Cardiac muscle cell (in vitro differentiated cells and primary cell): ENCODE results near the gene ZNF138. TPM values are rescaled to one million over a fixed set of nuclear protein-coding genes. Genes with fewer than 3 reads are reported as not detected.
"Not testable (repeated sequence)": the region's sequence is repeated elsewhere in the genome, so short reads cannot be mapped to it uniquely, and the experiment has no call there.

ENCODE experiments used
- DNase-seq, 2 donors: peaks; one replicate each; pipeline versions ENCODE4 v3.0.0 to v3.0.0-alpha.2; 2010 to 2017; ENCODE audit warnings: low read depth in 1 of 2, low spot score in 1 of 2
- H3K27ac ChIP-seq: fragments of 200-600 bp; sonication (generic); 2 replicates; pipeline ENCODE4 v1.5.1; 2016
- H3K27me3 ChIP-seq: fragments of 200-600 bp; sonication (generic); 2 replicates; pipeline ENCODE4 v1.6.0; 2016; ENCODE audit warnings: control low read depth
- H3K36me3 ChIP-seq: fragments of 200-600 bp; sonication (generic); 2 replicates; pipeline ENCODE4 v1.5.1; 2016; ENCODE audit warnings: control low read depth
- H3K4me1 ChIP-seq: fragments of 200-600 bp; sonication (generic); 2 replicates; pipeline ENCODE4 v1.8.1; 2017; ENCODE audit warnings: low read depth, mild to moderate bottlenecking, mixed run types
- H3K4me3 ChIP-seq: fragments of 200-600 bp; sonication (generic); 2 replicates; pipeline ENCODE4 v1.5.1; 2016; ENCODE audit warnings: mild to moderate bottlenecking
- H3K9me3 ChIP-seq: fragments of 200-600 bp; sonication (generic); 2 replicates; pipeline ENCODE4 v1.5.1; 2017; ENCODE audit warnings: low read depth, mild to moderate bottlenecking, control low read depth
- polyA plus RNA-seq: library from polyadenylated mRNA; unstranded; fragments of >200 nt; fragmentation: Nextera tagmentation; extraction: Ambion mirVana; gene quantifications from 2 replicates; pipeline ENCODE4 v1.2.1, GENCODE V29; 2016
- total RNA-seq: library from RNA; depleted of rRNA; stranded (reverse); fragments of >200 nt; gene quantifications from 2 replicates; pipeline ENCODE4 v1.2.3, GENCODE V29; 2016
- TF ChIP-seq, protein P1 (sequence below): IDR thresholded peaks from 2 replicates; pipeline ENCODE4 v1.5.1; 2012; ENCODE audit warnings: low read depth, mild to moderate bottlenecking, low read length

ZNF138 gene
- total and polyA plus RNA-seq, 2 experiments from 2014 or later = 10.1 to 18.3 TPM

DNA sequence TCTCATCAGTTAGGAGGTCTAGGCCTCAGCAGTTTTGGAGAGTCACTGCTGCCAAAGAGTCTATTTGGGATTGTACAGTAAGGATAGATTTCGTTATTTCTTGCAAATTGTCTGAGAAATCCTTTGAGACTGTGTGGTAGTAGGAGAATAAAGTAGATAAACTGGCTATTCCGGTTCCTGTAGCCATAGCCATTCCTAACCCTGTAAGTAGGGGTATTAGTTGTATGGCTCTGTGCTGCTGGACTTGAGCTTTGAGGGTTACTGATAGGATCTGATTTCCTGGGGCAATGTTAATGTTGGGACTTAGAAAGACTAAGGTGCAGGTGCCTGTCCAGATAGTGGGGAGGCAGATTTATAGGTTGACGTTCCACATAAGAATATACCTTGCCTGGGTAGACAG lies 36.1 kb upstream of the ZNF138 start:
- H3K36me3 ChIP-seq = no peaks in the 10 kb centered on the region
- H3K4me1 ChIP-seq = no peaks in the 10 kb centered on the region
- no peak for DNase-seq
- TF ChIP-seq, protein P1, sequence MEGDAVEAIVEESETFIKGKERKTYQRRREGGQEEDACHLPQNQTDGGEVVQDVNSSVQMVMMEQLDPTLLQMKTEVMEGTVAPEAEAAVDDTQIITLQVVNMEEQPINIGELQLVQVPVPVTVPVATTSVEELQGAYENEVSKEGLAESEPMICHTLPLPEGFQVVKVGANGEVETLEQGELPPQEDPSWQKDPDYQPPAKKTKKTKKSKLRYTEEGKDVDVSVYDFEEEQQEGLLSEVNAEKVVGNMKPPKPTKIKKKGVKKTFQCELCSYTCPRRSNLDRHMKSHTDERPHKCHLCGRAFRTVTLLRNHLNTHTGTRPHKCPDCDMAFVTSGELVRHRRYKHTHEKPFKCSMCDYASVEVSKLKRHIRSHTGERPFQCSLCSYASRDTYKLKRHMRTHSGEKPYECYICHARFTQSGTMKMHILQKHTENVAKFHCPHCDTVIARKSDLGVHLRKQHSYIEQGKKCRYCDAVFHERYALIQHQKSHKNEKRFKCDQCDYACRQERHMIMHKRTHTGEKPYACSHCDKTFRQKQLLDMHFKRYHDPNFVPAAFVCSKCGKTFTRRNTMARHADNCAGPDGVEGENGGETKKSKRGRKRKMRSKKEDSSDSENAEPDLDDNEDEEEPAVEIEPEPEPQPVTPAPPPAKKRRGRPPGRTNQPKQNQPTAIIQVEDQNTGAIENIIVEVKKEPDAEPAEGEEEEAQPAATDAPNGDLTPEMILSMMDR = no peak
- H3K4me3 ChIP-seq = no peak overlapping the region
- H3K27me3 ChIP-seq = no peaks in the 10 kb centered on the region
- H3K27ac ChIP-seq = no peak overlapping the region
- no peaks in the 10 kb centered on the region for H3K9me3 ChIP-seq

DNA sequence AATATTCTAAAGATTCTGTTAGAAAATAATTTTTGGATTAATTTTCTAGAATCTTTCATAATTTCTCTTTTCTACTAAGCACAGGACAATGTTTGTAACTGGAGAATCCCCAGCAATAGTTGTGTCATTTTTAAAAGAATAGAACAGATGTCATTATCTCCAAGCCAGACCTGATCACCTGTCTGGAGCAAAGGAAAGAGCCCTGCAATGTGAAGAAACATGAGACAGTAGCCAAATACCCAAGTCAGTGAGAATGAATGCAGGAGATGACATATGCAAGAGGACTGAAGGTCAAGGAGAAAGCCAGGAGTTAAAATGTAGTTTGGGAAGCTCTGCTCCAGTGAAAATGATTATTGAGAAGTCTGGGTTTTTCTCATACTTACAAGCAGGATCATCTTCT lies 25.4 kb upstream of the ZNF138 start:
- TF ChIP-seq, protein P1 = no peak

DNA sequence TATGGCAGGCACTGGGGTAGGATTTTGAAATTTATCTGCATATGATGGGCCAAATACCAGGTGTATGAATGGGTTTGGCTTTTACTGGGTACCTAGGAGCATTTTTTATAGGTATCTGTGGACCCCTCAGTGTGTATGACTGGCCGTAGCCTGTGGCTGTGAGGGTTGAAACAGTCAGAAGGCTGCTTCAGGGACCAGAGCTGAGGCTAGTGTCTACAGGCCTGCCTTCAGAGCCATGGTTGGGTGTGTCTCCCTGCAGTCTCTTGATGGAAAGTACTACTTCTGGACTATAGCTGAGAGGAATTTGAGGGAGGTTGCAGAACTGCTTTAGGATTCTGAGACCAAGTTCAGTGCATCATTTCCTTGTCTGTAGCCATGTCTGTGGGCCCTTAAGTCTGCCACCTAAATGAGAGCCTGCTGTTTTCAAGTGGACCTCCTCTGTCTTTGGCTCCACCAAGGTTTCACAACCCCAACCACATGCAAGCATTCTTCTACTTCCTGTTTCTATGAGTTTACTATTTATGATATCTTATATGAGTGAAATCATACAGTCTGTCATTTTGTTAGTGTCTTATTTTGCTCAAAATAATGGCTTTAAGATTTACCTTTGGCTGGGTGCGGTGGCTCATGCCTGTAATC lies 19.9 kb upstream of the ZNF138 start:
- Histone ChIP-seq H3K9me3 (no peaks in the 10 kb centered on the region), H3K36me3 (no peaks in the 10 kb centered on the region), H3K27ac (no peak overlapping the region), H3K4me3 (no peak overlapping the region), H3K4me1 (no peaks in the 10 kb centered on the region), H3K27me3 (no peaks in the 10 kb centered on the region)
- TF ChIP-seq, protein P1 = no peak
- no peak for DNase-seq

More for the DNA sequence above, 25.4 kb upstream of the ZNF138 start:
- Histone ChIP-seq H3K4me3 (no peak overlapping the region), H3K9me3 (no peaks in the 10 kb centered on the region), H3K27ac (no peak overlapping the region), H3K36me3 (no peaks in the 10 kb centered on the region), H3K27me3 (no peaks in the 10 kb centered on the region), H3K4me1 (no peaks in the 10 kb centered on the region)
- DNase-seq = no peak

DNA sequence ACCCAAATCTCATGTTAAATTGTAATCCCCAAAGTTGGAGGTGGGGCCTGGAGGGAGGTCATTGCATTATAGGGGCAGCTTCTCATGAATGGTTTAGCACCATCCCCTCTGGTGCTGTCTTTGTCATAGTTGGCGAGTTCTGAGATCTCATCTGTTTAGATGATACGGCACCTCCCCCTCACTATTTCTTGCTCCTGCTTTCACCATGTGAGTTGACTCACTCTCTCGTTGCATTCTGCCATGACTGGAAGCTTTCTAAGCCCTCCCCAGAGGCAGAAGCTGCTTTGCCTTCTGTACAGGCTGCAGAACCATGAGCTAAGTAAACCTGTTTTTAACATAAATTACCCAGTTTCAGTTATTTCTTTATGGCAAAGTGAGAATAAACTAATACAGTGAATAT lies 18.9 kb upstream of the ZNF138 start:
- Histone ChIP-seq H3K36me3 (no peaks in the 10 kb centered on the region), H3K4me1 (no peaks in the 10 kb centered on the region), H3K9me3 (no peaks in the 10 kb centered on the region), H3K27ac (no peak overlapping the region), H3K4me3 (no peak overlapping the region), H3K27me3 (no peaks in the 10 kb centered on the region)
- no peak for DNase-seq
- TF ChIP-seq, protein P1 = no peak

DNA sequence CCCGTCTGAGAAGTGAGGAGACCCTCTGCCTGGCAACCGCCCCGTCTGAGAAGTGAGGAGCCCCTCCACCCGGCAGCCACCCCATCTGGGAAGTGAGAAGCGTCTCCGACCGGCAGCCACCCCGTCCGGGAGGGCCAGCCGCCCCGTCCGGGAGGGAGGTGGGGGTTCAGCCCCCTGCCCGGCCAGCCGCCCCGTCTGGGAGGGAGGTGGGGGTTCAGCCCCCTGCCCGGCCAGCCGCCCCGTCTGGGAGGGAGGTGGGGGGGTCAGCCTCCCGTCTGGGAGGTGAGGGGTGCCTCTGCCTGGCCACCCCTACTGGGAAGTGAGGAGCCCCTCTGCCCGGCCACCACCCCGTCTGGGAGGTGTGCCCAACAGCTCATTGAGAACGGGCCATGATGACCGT lies 9.4 kb upstream of the ZNF138 start:
- not testable (repeated sequence) for H3K9me3 ChIP-seq, H3K4me3 ChIP-seq, H3K27ac ChIP-seq, DNase-seq, H3K27me3 ChIP-seq, H3K4me1 ChIP-seq, H3K36me3 ChIP-seq

DNA sequence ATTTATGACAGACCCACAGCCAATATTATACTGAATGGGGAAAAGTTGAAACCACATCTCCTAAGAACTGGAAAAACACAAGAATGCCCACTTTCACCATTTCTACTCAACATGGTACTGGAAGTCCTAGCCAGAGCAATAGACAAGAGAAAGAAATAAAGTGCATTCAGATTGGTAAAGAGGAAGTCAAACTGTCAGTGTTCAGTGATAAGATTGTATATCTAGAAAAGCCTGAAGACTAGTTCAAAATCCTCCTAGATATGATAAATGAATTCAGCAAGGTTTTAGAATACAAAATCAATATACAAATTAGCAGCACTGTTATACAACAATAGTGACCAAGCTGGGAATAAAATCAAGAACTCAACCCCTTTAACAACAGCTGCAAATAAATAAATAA lies 6.9 kb upstream of the ZNF138 start:
- H3K27ac ChIP-seq = no peak overlapping the region
- no peaks in the 10 kb centered on the region for H3K36me3 ChIP-seq
- no peak overlapping the region for H3K4me3 ChIP-seq
- no peaks in the 10 kb centered on the region for H3K27me3 ChIP-seq
- H3K4me1 ChIP-seq = no peaks in the 10 kb centered on the region
- no peaks in the 10 kb centered on the region for H3K9me3 ChIP-seq
- TF ChIP-seq, protein P1 = no peak
- DNase-seq = no peak

DNA sequence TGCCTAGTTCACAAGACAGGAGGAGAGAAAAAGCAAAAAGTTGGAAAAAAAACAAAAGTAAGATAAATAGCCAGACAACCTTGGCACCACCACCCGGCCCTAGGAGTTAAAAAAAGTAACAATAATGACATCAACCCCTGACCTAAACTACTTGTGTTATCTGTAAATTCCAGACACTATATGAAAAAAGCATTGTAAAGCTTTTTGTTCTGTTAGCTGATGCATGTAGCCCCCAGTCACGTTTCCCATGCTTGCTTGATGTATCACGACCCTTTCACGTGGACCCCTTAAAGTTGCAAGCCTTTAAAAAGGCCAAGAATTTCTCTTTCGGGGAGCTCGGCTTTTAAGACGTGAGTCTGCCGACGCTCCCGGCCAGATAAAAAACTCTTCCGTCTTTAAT lies 5.0 kb upstream of the ZNF138 start:
- H3K36me3 ChIP-seq, H3K27me3 ChIP-seq, H3K27ac ChIP-seq, DNase-seq, H3K9me3 ChIP-seq, H3K4me1 ChIP-seq, H3K4me3 ChIP-seq: not testable (repeated sequence)
